Panc1 (cell line): ENCODE data around the gene PAX7. TPM values are rescaled to one million over a fixed set of nuclear protein-coding genes. Genes with fewer than 3 reads are reported as not detected.

Source experiments
- ATAC-seq: fragments of 200-7000 bp; cut with Tn5 transposase; 2 replicates; pipeline ENCODE4 v1.9.1; 2020; ENCODE audit warnings: mild to moderate bottlenecking, moderate library complexity
- BruUV-seq: library from RNA; stranded (reverse); fragments of 400-500 nt; replicated peaks from 2 replicates; lab custom pipeline; 2021; lab: Mats Ljungman, UMichigan
- CTCF ChIA-PET: fragments of 300-600 bp; sonication (Branson Sonifier 250); formaldehyde crosslinking; loops from one replicate; lab custom pipeline; 2022; ENCODE audit warnings: antibody characterized with exemption; lab: Charles Lee
- POLR2A ChIA-PET: fragments of 300-600 bp; sonication (Branson Sonifier 250); formaldehyde crosslinking; loops from one replicate; lab custom pipeline; 2022; ENCODE audit warnings: antibody characterized with exemption; lab: Charles Lee
- DNase-seq: peaks from one replicate; pipeline ENCODE4 v3.0.0-alpha.2; 2010; ENCODE audit warnings: low read depth, low spot score
- H3K27ac ChIP-seq: 2 replicates; pipeline ENCODE4 v1.5.1; 2011; ENCODE audit warnings: mild to moderate bottlenecking, low read length, inconsistent platforms
- H3K27me3 ChIP-seq: fragments of 200-500 bp; sonication (Bioruptor generic); 2 replicates; pipeline ENCODE4 v1.6.0; 2014; ENCODE audit warnings: low read length, inconsistent platforms; ENCODE audit not compliant: control insufficient read depth, insufficient read depth
- H3K36me3 ChIP-seq: fragments of 200-500 bp; sonication (Bioruptor generic); 2 replicates; pipeline ENCODE4 v1.5.1; 2014; ENCODE audit warnings: inconsistent platforms, mild to moderate bottlenecking, low read length, moderate library complexity; ENCODE audit not compliant: control insufficient read depth, insufficient read depth
- H3K4me1 ChIP-seq: 2 replicates; pipeline ENCODE4 v1.5.1; 2011; ENCODE audit warnings: inconsistent platforms, mild to moderate bottlenecking, low read length, moderate library complexity; ENCODE audit not compliant: control insufficient read depth, insufficient read depth
- H3K4me3 ChIP-seq, 2 experiments: 2 replicates each; pipeline ENCODE4 v1.5.1; 2011 to 2012; ENCODE audit warnings: low read depth in 2 of 2, low read length in 2 of 2, mild to moderate bottlenecking in 2 of 2, inconsistent platforms in 1 of 2, moderate library complexity in 1 of 2
- H3K9me3 ChIP-seq: fragments of 200-500 bp; sonication (Bioruptor generic); 2 replicates; pipeline ENCODE4 v1.5.1; 2014; ENCODE audit warnings: low read depth, mild to moderate bottlenecking, inconsistent platforms, low read length, moderate library complexity; ENCODE audit not compliant: control insufficient read depth, insufficient read depth
- CTCF ChIP-seq: fragments of 450-650 bp; IDR thresholded peaks from 2 replicates; pipeline ENCODE4 v1.5.1; 2017; ENCODE audit warnings: mild to moderate bottlenecking
- POLR2AphosphoS5 ChIP-seq: IDR thresholded peaks from 2 replicates; pipeline ENCODE4 v1.6.1; 2012; ENCODE audit warnings: mild to moderate bottlenecking, low read depth, low read length, moderate library complexity
- SIN3A ChIP-seq: IDR thresholded peaks from 2 replicates; pipeline ENCODE4 v1.6.1; 2012; ENCODE audit warnings: low read depth, mild to moderate bottlenecking, low read length, moderate library complexity, borderline replicate concordance; ENCODE audit not compliant: insufficient read depth
- TCF7L2 ChIP-seq: IDR thresholded peaks from 2 replicates; pipeline ENCODE4 v1.6.1; 2011; ENCODE audit warnings: mild to moderate bottlenecking, low read depth, low read length, inconsistent platforms
- in situ Hi-C: cut with HindIII; loops from 2 replicates; pipeline ENCODE4 v1.10.0; 2016; ENCODE audit warnings: low sequenced_read_pairs, low pct_unique_long_range_greater_than_20kb
- intact Hi-C: fragments of 100-400 bp; cut with micrococcal nuclease; formaldehyde crosslinking; loops from one replicate; pipeline ENCODE4 v1.10.0; 2022; ENCODE audit not compliant: unreplicated experiment
- total RNA-seq: library from RNA; stranded (reverse); gene quantifications from one replicate; pipeline ENCODE4 v1.2.1, GENCODE V29; 2021; ENCODE audit not compliant: unreplicated experiment
- TF ChIP-seq, protein P1 (sequence below), 2 experiments: IDR thresholded peaks; 2 replicates each; pipeline ENCODE4 v1.6.1; 2011 to 2012; ENCODE audit warnings: low read depth in 2 of 2, control low read depth in 1 of 2, low read length in 1 of 2, mild to moderate bottlenecking in 1 of 2, moderate library complexity in 1 of 2; ENCODE audit not compliant: insufficient read depth in 1 of 2

PAX7 gene
- total RNA-seq, 1 experiment from 2014 or later = not detected

DNA sequence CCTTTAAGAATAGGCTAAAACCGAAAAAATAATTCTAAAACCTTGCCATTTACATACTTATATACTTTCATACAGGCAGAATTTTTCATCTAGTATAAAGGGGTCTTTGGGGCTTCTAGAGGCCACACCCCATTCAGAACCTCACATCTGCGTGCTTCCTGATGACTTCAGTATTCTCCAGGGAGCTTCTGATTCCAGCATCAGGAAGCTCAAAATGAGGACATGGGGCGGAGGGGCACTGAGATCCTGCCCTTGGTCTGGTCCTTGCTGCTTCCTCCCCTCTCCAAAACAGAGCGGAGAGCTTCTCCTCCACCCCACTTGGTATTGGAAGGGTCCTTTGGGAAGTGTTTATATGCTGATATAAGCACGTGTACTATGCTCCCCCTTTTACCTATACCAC is 13.8 kb downstream of the PAX7 start:
- H3K4me3 ChIP-seq = no peak overlapping the region
- TF ChIP-seq CTCF (no peak), POLR2AphosphoS5 (no peak), SIN3A (no peak), TCF7L2 (no peak)
- TF ChIP-seq, protein P1, sequence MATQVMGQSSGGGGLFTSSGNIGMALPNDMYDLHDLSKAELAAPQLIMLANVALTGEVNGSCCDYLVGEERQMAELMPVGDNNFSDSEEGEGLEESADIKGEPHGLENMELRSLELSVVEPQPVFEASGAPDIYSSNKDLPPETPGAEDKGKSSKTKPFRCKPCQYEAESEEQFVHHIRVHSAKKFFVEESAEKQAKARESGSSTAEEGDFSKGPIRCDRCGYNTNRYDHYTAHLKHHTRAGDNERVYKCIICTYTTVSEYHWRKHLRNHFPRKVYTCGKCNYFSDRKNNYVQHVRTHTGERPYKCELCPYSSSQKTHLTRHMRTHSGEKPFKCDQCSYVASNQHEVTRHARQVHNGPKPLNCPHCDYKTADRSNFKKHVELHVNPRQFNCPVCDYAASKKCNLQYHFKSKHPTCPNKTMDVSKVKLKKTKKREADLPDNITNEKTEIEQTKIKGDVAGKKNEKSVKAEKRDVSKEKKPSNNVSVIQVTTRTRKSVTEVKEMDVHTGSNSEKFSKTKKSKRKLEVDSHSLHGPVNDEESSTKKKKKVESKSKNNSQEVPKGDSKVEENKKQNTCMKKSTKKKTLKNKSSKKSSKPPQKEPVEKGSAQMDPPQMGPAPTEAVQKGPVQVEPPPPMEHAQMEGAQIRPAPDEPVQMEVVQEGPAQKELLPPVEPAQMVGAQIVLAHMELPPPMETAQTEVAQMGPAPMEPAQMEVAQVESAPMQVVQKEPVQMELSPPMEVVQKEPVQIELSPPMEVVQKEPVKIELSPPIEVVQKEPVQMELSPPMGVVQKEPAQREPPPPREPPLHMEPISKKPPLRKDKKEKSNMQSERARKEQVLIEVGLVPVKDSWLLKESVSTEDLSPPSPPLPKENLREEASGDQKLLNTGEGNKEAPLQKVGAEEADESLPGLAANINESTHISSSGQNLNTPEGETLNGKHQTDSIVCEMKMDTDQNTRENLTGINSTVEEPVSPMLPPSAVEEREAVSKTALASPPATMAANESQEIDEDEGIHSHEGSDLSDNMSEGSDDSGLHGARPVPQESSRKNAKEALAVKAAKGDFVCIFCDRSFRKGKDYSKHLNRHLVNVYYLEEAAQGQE (IDR thresholded peaks at IDR 0.05; ENCODE audit: insufficient read depth in 1 of 2, low read depth in 2 of 2, low read length in 1 of 2) = no peak
- H3K9me3 ChIP-seq = no peaks in the 10 kb centered on the region
- peaks cover 11% of the 10 kb centered on the region for H3K4me1 ChIP-seq
- ChIA-PET CTCF (no interaction called here), POLR2A (interaction anchor here (0.6 kb wide), 1 partner anchor 13 kb away, joined by 3 read pairs; no protein-coding TSS in a partner anchor)
- BruUV-seq = no TSS peak
- ATAC-seq = no peak
- no peak overlapping the region for H3K27ac ChIP-seq
- in situ Hi-C loops = no loop called here
- H3K36me3 ChIP-seq = no peaks in the 10 kb centered on the region; the same call in 1 of the 2 replicates
- intact Hi-C loops = no loop called here
- H3K27me3 ChIP-seq = peaks cover 61% of the 10 kb centered on the region
- no peak for DNase-seq

DNA sequence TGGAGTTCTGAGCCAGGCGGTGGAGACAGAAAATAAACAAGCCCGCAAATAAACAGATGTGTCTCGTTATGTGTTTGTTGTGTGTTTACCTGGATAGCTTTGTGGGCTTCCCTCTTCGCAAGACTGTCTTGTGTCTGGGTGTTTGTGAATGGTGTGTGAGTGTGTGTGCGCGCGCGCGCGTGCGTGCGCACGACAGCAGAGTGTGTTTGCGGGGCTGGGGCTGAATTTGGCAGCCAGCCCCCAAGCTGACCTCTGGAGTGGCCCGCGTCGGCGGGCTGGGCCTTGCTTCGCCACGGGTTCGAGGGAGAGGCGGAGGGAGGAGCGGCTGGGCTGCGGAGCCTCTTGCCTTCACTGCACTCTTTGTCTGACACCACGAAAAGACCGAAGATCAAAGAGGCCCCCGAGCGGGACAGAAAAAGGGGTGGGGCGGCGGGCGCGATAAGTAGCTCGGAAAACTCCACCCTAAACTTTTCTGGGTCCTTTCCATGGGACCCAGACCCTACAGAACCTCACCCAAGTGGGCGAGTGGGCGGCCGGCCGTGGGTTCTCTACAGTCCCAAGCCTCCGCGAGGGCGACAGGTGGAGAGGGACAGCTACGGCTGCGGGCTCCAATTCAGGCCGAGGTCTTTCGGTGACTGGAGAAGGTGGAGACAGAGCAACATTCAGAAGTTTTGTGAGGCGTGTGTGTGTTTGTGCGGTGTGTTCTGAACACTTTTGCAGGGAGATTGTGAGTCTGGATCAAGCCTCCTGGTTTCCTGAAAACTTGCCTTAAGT is 14.5 kb downstream of the PAX7 start:
- no peak for TF ChIP-seq SIN3A
- TF ChIP-seq TCF7L2 = peak; percentile 86
- TF ChIP-seq CTCF = no peak
- POLR2A ChIA-PET = no interaction called here
- no peaks in the 10 kb centered on the region for H3K9me3 ChIP-seq
- BruUV-seq = no TSS peak
- peaks cover 11% of the 10 kb centered on the region for H3K4me1 ChIP-seq
- 0 out of 2 replicates have a peak, but pooled peaks have one; percentile 13 for ATAC-seq
- no peak overlapping the region for H3K4me3 ChIP-seq
- peaks cover 54% of the 10 kb centered on the region for H3K27me3 ChIP-seq
- intact Hi-C loops (no loop called here), in situ Hi-C loops (no loop called here)
- DNase-seq = no peak
- CTCF ChIA-PET = no interaction called here
- H3K27ac ChIP-seq = no peak overlapping the region
- H3K36me3 ChIP-seq = no peaks in the 10 kb centered on the region; the same call in 1 of the 2 replicates
